ENCODE results near the gene USP8. TPM values are rescaled to one million over a fixed set of nuclear protein-coding genes. Genes with fewer than 3 reads are reported as not detected.

Gene USP8
- total and polyA plus RNA-seq, 2 of the 4 experiments (the other 2 are of a cell fraction), result 25.4 to 52.2 TPM

DNA sequence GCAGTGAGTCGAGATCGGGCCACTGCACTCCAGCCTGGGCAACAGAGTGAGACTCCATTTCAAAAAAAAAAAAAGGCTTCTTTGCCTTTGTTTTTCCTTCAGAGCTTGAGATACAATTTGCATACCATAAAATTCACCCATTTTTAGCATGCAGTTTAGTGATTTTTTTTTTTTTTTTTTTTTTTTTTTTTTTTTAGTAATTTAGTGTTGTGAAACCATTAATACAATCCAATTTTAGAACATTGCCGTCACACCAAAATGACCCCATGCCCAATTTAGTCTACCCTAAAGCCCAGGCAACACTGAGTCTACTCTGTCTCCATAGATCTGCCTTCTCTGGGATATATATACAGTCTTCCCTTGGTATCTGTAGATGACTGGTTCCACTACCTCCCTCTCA lies 61.2 kb downstream of the USP8 start:
- Histone ChIP-seq H3K27me3 (ENCODE audit: control insufficient read depth, insufficient read depth, low read length) (no peaks in the 10 kb centered on the region), H3K4ac (ENCODE audit: low read depth, low read length) (no peak overlapping the region), H3K9me1 (ENCODE audit: insufficient read depth, low read length) (peaks cover 3% of the 10 kb centered on the region; the same call in 1 of the 2 replicates), H2AK5ac (ENCODE audit: low read depth, low read length) (no peak overlapping the region), H4K5ac (ENCODE audit: low read depth, low read length) (no peak overlapping the region), H3K9me3 (ENCODE audit: control insufficient read depth, insufficient read depth, low read length) (no peaks in the 10 kb centered on the region), H3K56ac (ENCODE audit: extremely low read depth, insufficient read depth, low read length) (no peak overlapping the region), H3K79me1 (ENCODE audit: low read depth in 1 of 2, low read length in 2 of 2) (peaks cover 0 to 4% of the 10 kb centered on the region in 2 experiments; a peak in 1 of 4 replicates), H2AK9ac (replicated peaks; ENCODE audit: low read depth, low read length, poor library complexity) (no peak overlapping the region), H2BK20ac (ENCODE audit: low read depth, low read length) (no peak overlapping the region), H4K8ac (ENCODE audit: low read depth in 2 of 2, low read length in 2 of 2) (no peak overlapping the region), H2AFZ (replicated peaks; ENCODE audit: low read length, poor library complexity) (no peak overlapping the region), H3K23ac (ENCODE audit: low read depth, low read length) (no peak overlapping the region), H4K91ac (ENCODE audit: insufficient read depth, low read depth, low read length) (no peak overlapping the region), H3K4me2 (ENCODE audit: low read depth, low read length) (no peak overlapping the region), H3K36me3 (ENCODE audit: control insufficient read depth, insufficient read depth, low read length) (peaks cover 26% of the 10 kb centered on the region), H3K18ac (ENCODE audit: low read depth, low read length) (no peak overlapping the region), H3K9ac (ENCODE audit: low read depth, low read length) (no peak overlapping the region), H3K4me1 (ENCODE audit: control insufficient read depth, insufficient read depth, low read length) (no peaks in the 10 kb centered on the region), H3K14ac (replicated peaks; ENCODE audit: low read depth, low read length) (no peak overlapping the region), H4K20me1 (ENCODE audit: insufficient read depth, low read length) (no peaks in the 10 kb centered on the region; the same call in 1 of the 2 replicates), H3K4me3 (ENCODE audit: insufficient read depth, low read depth, low read length) (no peak overlapping the region), H3K27ac (ENCODE audit: insufficient read depth, low read length) (no peak overlapping the region), H2BK5ac (ENCODE audit: low read depth, low read length, poor library complexity, severe bottlenecking) (no peak overlapping the region), H2BK15ac (ENCODE audit: low read depth, low read length) (no peak overlapping the region), H2BK120ac (ENCODE audit: low read depth, low read length) (no peak overlapping the region)
- TF ChIP-seq MAFK (IDR thresholded peaks at IDR 0.05; ENCODE audit: low read depth, low read length), result no peak
- no peak for TF ChIP-seq MAZ (IDR thresholded peaks at IDR 0.05; ENCODE audit: borderline replicate concordance, low read depth, low read length)
- no peak for TF ChIP-seq MXI1 (IDR thresholded peaks at IDR 0.05; ENCODE audit: borderline replicate concordance, low read depth, low read length)
- TF ChIP-seq SMC3 (IDR thresholded peaks at IDR 0.05; ENCODE audit: low read depth, low read length), result no peak
- TF ChIP-seq RFX5 (IDR thresholded peaks at IDR 0.05; ENCODE audit: low read depth, low read length), result no peak
- no peak for TF ChIP-seq CEBPB (IDR thresholded peaks at IDR 0.05; ENCODE audit: low read depth, low read length)
- TF ChIP-seq, protein P1, sequence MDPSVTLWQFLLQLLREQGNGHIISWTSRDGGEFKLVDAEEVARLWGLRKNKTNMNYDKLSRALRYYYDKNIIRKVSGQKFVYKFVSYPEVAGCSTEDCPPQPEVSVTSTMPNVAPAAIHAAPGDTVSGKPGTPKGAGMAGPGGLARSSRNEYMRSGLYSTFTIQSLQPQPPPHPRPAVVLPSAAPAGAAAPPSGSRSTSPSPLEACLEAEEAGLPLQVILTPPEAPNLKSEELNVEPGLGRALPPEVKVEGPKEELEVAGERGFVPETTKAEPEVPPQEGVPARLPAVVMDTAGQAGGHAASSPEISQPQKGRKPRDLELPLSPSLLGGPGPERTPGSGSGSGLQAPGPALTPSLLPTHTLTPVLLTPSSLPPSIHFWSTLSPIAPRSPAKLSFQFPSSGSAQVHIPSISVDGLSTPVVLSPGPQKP (IDR thresholded peaks at IDR 0.05; ENCODE audit: borderline replicate concordance, low read depth, low read length), result no peak
- no peak for TF ChIP-seq RCOR1 (IDR thresholded peaks at IDR 0.05; ENCODE audit: insufficient replicate concordance, low read length)
- TF ChIP-seq, protein P2, sequence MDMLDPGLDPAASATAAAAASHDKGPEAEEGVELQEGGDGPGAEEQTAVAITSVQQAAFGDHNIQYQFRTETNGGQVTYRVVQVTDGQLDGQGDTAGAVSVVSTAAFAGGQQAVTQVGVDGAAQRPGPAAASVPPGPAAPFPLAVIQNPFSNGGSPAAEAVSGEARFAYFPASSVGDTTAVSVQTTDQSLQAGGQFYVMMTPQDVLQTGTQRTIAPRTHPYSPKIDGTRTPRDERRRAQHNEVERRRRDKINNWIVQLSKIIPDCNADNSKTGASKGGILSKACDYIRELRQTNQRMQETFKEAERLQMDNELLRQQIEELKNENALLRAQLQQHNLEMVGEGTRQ (IDR thresholded peaks at IDR 0.05; ENCODE audit: low read depth, low read length), result no peak
- no peak for TF ChIP-seq BHLHE40 (IDR thresholded peaks at IDR 0.05; ENCODE audit: low read depth, low read length)
- TF ChIP-seq CHD1 (IDR thresholded peaks at IDR 0.05; ENCODE audit: low read depth, low read length), result no peak
- DNase-seq (no peak), ATAC-seq (ENCODE audit: low read depth) (no peak)
- in situ Hi-C loops (cut with MboI; ENCODE audit: low sequenced_read_pairs) (no loop called here), dilution Hi-C loops (cut with HindIII; ENCODE audit: low sequenced_read_pairs, unreplicated experiment) (no loop called here), intact Hi-C loops (cut with micrococcal nuclease) (loop anchor here (10.0 kb wide), 1 partner anchor 419 kb away; the partner anchor contains the start of gene AP4E1)
- POLR2A ChIA-PET (ENCODE audit: unreplicated experiment), result interaction anchor here (0.6 kb wide), 1 partner anchor 17 kb away, joined by 13 read pairs; no protein-coding TSS in a partner anchor
- no TSS peak for BruUV-seq (replicated peaks)
- no CpG with 5 or more reads among the region's 3 CpGs for WGBS, 2 experiments (ENCODE audit: extremely low coverage in 2 of 2, insufficient read length in 1 of 2)
- CTCF ChIA-PET, result interaction anchor here (0.7 kb wide), 1 partner anchor 809 kb away, joined by 4 read pairs; no protein-coding TSS in a partner anchor
